ENCODE measurements around the gene TTC34.
"Not testable (repeated sequence)": the region's sequence is repeated elsewhere in the genome, so short reads cannot be mapped to it uniquely, and the experiment has no call there.

TTC34 gene

DNA sequence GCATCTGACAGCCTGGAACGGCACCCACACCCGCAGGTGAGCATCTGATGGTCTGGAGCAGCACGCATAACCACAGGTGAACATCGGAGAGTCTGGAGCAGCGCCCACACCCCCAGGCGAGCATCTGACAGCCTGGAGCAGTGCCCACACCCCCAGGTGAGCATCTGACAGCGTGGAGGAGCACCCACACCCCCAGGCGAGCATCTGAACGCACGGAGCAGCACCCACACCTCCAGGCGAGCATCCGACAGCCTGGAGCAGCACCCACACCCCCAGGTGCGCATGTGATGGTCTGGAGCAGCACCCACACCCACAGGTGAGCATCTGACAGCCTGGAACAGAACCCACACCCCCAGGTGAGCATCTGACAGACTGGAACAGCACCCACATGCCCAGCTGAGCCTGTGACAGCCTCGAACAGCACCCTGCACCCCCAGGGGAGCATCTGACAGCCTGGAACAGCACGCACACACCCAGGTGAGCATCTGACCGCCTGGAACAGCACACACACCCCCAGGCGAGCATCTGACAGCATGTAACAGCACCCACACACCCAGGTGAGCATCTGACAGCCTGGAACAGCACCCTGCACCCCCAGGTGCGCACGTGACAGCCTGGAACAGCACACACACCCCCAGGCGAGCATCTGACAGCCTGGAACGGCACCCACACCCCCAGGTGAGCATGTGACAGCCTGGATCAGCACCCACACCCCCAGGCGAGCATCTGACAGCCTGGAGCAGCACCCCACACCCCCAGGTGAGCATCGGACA, 115.2 kb downstream of the TTC34 start:
- H3K36me3 Mint-ChIP-seq; H3K4me1 Mint-ChIP-seq; ATAC-seq (ENCODE audit: low read depth); H3K27ac Mint-ChIP-seq; H3K9me3 Mint-ChIP-seq; DNase-seq (ENCODE audit: low spot score in 2 of 2); H3K4me3 Mint-ChIP-seq; H3K27me3 Mint-ChIP-seq: not testable (repeated sequence)

DNA sequence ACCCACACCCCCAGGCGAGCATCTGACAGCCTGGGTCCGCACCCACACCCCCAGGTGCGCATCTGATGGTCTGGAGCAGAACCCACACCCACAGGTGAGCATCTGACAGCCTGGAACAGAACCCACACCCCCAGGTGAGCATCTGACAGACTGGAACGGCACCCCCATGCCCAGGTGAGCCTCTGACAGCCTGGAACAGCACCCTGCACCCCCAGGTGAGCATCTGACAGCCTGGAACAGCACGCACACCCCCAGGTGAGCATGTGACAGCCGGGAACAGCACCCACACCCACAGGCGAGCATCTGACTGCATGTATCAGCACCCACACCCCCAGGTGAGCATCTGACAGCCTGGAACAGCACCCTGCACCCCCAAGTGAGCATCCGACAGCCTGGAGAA, 115.8 kb downstream of the TTC34 start:
- not testable (repeated sequence) for H3K27ac Mint-ChIP-seq; H3K27me3 Mint-ChIP-seq; ATAC-seq (ENCODE audit: low read depth); H3K9me3 Mint-ChIP-seq; DNase-seq (ENCODE audit: low spot score in 2 of 2); H3K36me3 Mint-ChIP-seq; H3K4me1 Mint-ChIP-seq; H3K4me3 Mint-ChIP-seq

- H3K4me3 Mint-ChIP-seq; H3K36me3 Mint-ChIP-seq; H3K4me1 Mint-ChIP-seq; H3K27ac Mint-ChIP-seq; ATAC-seq (ENCODE audit: low read depth); DNase-seq (ENCODE audit: low spot score in 2 of 2); H3K9me3 Mint-ChIP-seq; H3K27me3 Mint-ChIP-seq: not testable (repeated sequence)
These were observed 116.6 kb downstream of the TTC34 start for GRCh38 chr1:2684878-2685277.

GRCh38 chr1:2684000-2684399, 117.5 kb downstream of the TTC34 start:
- not testable (repeated sequence) for H3K9me3 Mint-ChIP-seq; H3K4me3 Mint-ChIP-seq; ATAC-seq (ENCODE audit: low read depth); H3K27me3 Mint-ChIP-seq; H3K36me3 Mint-ChIP-seq; H3K4me1 Mint-ChIP-seq; H3K27ac Mint-ChIP-seq
- DNase-seq (ENCODE audit: low spot score in 2 of 2) = peak in 1 of 2 donors; percentile 19

DNA sequence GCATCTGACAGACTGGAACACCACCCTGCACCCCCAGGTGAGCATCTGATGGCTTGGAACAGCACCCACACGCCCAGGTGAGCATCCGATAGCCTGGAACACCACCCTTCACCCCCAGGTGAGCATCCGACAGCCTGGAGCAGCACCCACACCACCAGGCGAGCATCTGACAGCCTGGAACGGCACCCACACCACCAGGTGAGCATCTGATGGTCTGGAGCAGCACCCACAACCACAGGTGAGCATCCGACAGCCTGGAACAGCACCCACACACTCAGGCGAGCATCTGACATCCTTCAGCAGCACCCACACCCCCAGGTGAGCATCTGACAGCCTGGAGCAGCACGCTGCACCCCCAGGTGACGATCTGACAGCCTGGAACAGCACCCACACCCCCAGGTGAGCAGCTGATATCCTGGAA, 118.2 kb downstream of the TTC34 start:
- not testable (repeated sequence) for ATAC-seq (ENCODE audit: low read depth); H3K27ac Mint-ChIP-seq; H3K36me3 Mint-ChIP-seq; H3K4me3 Mint-ChIP-seq; H3K9me3 Mint-ChIP-seq; H3K27me3 Mint-ChIP-seq; H3K4me1 Mint-ChIP-seq; DNase-seq (ENCODE audit: low spot score in 2 of 2)

GRCh38 chr1:2682879-2683278, 118.6 kb downstream of the TTC34 start:
- H3K9me3 Mint-ChIP-seq; ATAC-seq (ENCODE audit: low read depth); H3K4me3 Mint-ChIP-seq; H3K36me3 Mint-ChIP-seq; H3K4me1 Mint-ChIP-seq; DNase-seq (ENCODE audit: low spot score in 2 of 2); H3K27me3 Mint-ChIP-seq; H3K27ac Mint-ChIP-seq: not testable (repeated sequence)

GRCh38 chr1:2676726-2677125, 124.8 kb downstream of the TTC34 start:
- not testable (repeated sequence) for H3K27ac Mint-ChIP-seq; H3K27me3 Mint-ChIP-seq; H3K4me3 Mint-ChIP-seq; ATAC-seq (ENCODE audit: low read depth); H3K36me3 Mint-ChIP-seq; DNase-seq (ENCODE audit: low spot score in 2 of 2); H3K4me1 Mint-ChIP-seq; H3K9me3 Mint-ChIP-seq

- H3K36me3 Mint-ChIP-seq; DNase-seq (ENCODE audit: low spot score in 2 of 2); H3K27me3 Mint-ChIP-seq; H3K4me1 Mint-ChIP-seq; H3K27ac Mint-ChIP-seq; ATAC-seq (ENCODE audit: low read depth); H3K4me3 Mint-ChIP-seq; H3K9me3 Mint-ChIP-seq: not testable (repeated sequence)
These were observed 129.8 kb downstream of the TTC34 start for GRCh38 chr1:2671656-2672055.

DNA sequence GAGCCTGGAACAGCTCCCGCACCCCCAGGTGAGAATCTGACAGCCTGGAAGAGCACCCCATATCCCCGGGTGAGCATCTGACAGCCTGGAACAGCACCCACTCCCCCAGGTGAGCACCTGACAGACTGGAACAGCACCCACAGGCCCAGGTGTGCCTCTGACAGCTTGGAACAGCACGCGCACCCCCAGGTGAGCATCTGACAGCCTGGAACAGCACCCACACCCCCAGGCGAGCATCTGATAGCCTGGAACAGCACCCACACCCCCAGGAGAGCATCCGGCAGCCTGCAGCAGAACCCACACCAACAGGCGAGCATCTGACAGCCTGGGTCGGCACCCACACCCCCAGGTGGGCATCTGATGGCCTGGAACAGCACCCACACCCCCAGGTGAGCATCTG, 141.7 kb downstream of the TTC34 start:
- DNase-seq (ENCODE audit: low spot score in 2 of 2) = peak in 1 of 2 donors; percentile 35
- H3K9me3 Mint-ChIP-seq; H3K4me3 Mint-ChIP-seq; H3K4me1 Mint-ChIP-seq; H3K36me3 Mint-ChIP-seq; H3K27ac Mint-ChIP-seq; H3K27me3 Mint-ChIP-seq; ATAC-seq (ENCODE audit: low read depth): not testable (repeated sequence)

DNA sequence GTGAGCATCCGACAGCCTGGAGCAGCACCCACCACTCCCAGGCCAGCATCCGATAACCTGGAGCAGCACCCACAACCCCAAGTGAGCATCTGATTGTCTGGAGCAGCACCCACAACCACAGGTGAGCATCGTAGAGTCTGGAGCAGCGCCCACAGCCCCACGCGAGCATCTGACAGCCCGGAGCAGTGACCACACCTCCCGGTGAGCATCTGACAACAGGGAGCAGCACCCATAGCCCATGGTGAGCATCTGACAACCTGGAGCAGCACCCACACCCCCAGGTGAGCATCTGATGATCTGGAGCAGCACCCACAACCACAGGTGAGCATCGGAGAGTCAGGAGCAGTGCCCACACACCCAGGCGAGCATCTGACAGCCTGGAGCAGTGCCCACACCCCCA, 143.6 kb downstream of the TTC34 start:
- DNase-seq (ENCODE audit: low spot score in 2 of 2) = peak in 1 of 2 donors; percentile 12
- not testable (repeated sequence) for H3K4me1 Mint-ChIP-seq; ATAC-seq (ENCODE audit: low read depth); H3K4me3 Mint-ChIP-seq; H3K27ac Mint-ChIP-seq; H3K9me3 Mint-ChIP-seq; H3K36me3 Mint-ChIP-seq
- peaks cover 27% of the 10 kb centered on the region for H3K27me3 Mint-ChIP-seq

GRCh38 chr1:2657124-2657523, 144.4 kb downstream of the TTC34 start:
- H3K27ac Mint-ChIP-seq; H3K4me3 Mint-ChIP-seq; H3K4me1 Mint-ChIP-seq; H3K9me3 Mint-ChIP-seq; ATAC-seq (ENCODE audit: low read depth); H3K36me3 Mint-ChIP-seq: not testable (repeated sequence)
- DNase-seq (ENCODE audit: low spot score in 2 of 2) = peak in 1 of 2 donors; percentile 9
- H3K27me3 Mint-ChIP-seq = peaks cover 33% of the 10 kb centered on the region

DNA sequence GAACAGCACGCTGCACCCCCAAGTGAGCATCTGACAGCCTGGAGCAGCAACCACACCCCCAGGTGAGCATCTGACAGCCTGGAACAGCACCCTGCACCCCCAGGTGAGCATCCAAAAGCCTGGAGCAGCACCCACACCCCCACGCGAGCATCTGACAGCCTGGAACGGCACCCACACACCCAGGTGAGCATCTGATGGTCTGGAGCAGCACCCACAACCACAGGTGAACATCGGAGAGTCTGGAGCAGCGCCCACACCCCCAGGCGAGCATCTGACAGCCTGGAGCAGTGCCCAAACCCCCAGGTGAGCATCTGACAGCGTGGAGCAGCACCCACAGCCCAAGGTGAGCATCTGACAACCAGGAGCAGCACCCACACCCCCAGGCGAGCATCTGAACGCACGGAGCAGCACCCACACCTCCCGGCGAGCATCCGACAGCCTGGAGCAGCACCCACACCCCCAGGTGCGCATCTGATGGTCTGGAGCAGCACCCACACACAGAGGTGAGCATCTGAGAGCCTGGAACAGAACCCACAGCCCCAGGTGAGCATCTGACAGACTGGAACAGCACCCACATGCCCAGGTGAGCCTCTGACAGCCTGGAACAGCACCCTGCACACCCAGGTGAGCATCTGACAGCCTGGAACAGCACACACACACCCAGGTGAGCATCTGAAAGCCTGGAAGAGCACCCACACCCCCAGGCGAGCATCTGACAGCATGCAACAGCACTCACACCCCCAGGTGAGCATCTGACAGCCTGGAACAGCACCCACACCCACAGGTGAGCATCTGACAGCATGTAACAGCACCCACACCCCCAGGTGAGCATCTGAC, 145.7 kb downstream of the TTC34 start:
- not testable (repeated sequence) for H3K36me3 Mint-ChIP-seq; ATAC-seq (ENCODE audit: low read depth); H3K4me1 Mint-ChIP-seq; H3K9me3 Mint-ChIP-seq; DNase-seq (ENCODE audit: low spot score in 2 of 2); H3K4me3 Mint-ChIP-seq; H3K27ac Mint-ChIP-seq
- peaks cover 36% of the 10 kb centered on the region for H3K27me3 Mint-ChIP-seq

DNA sequence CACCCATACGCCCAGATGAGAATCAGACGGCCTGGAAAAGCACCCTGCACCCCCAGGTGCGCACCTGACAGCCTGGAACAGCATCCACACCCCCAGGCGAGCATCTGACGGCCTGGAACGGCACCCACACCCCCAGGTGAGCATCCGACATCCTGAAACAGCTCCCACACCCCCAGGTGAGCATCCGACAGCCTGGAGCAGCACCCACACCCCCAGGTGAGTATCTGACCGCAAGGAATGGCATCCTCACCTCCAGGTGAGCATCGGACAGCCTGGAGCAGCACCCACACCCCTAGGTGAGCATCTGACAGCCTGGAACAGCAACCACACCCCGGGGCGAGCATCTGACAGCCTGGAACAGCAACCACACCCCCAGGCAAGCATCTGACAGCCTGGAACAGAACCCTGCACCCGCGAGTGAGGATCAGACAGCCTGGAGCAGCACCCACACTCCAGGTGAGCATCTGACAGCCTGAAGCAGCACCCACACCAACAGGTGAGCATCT, 147.0 kb downstream of the TTC34 start:
- H3K4me3 Mint-ChIP-seq; H3K36me3 Mint-ChIP-seq; H3K27ac Mint-ChIP-seq; H3K4me1 Mint-ChIP-seq; ATAC-seq (ENCODE audit: low read depth); H3K9me3 Mint-ChIP-seq: not testable (repeated sequence)
- peaks cover 36% of the 10 kb centered on the region for H3K27me3 Mint-ChIP-seq
- peak in 1 of 2 donors; percentile 39 for DNase-seq (ENCODE audit: low spot score in 2 of 2)

DNA sequence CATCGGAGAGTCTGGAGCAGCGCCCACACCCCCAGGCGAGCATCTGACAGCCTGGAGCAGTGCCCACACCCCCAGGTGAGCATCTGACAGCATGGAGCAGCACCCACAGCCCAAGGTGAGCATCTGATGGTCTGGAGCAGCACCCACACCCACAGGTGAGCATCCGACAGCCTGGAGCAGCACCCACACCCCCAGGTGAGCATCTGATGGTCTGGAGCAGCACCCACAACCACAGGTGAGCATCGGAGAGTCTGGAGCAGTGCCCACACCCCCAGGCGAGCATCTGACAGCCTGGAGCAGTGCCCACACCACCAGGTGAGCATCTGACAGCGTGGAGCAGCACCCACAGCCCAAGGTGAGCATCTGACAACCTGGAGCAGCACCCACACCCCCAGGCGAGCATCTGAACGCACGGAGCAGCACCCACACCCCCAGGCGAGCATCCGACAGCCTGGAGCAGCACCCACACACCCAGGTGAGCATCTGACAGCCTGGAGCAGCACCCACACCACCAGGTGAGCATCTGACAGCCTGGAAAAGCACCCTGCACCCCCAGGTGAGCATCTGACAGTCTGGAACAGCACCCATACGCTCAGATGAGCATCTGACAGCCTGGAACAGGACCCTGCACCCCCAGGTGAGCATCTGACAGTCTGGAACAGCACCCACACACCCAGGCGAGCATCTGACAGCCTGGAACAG, 147.6 kb downstream of the TTC34 start:
- H3K36me3 Mint-ChIP-seq; H3K4me1 Mint-ChIP-seq; ATAC-seq (ENCODE audit: low read depth); H3K4me3 Mint-ChIP-seq; H3K9me3 Mint-ChIP-seq; H3K27ac Mint-ChIP-seq: not testable (repeated sequence)
- DNase-seq (ENCODE audit: low spot score in 2 of 2) = peak in 1 of 2 donors; percentile 53
- H3K27me3 Mint-ChIP-seq = peaks cover 36% of the 10 kb centered on the region
